Psoas muscle (tissue), 8 donors: Measurements from ENCODE around the gene GNG3. TPM values are rescaled to one million over a fixed set of nuclear protein-coding genes. Genes with fewer than 3 reads are reported as not detected.

Experiments used
- ATAC-seq, 4 donors: fragments of 200-7000 bp; cut with Tn5 transposase; one replicate each; pipeline ENCODE4 v1.9.1; 2020; ENCODE audit warnings: moderate library complexity in 3 of 4, mild to moderate bottlenecking in 2 of 4
- DNase-seq, 2 donors: peaks; one replicate each; pipeline ENCODE4 v3.0.0-alpha.2; 2020
- H3K27ac ChIP-seq: fragments of 200-600 bp; one replicate; pipeline ENCODE4 v1.8.0; 2022
- H3K27me3 ChIP-seq, 3 donors: fragments of 200-600 bp in 1 of 3; one replicate each; pipeline versions ENCODE4 v1.6.1 to v1.8.0; 2013 to 2022; ENCODE audit warnings: low read length in 2 of 3, mild to moderate bottlenecking in 2 of 3, moderate library complexity in 1 of 3; ENCODE audit not compliant: insufficient read depth in 3 of 3
- H3K36me3 ChIP-seq, 2 donors: fragments of 200-600 bp in 1 of 2; one replicate each; pipeline versions ENCODE4 v1.6.1 to v1.8.0; 2013 to 2022; ENCODE audit warnings: low read depth in 1 of 2, mild to moderate bottlenecking in 1 of 2, moderate library complexity in 1 of 2; ENCODE audit not compliant: insufficient read depth in 1 of 2
- H3K4me1 ChIP-seq: fragments of 200-600 bp; one replicate; pipeline ENCODE4 v1.8.0; 2022
- H3K4me3 ChIP-seq: fragments of 200-600 bp; one replicate; pipeline ENCODE4 v1.8.0; 2022; ENCODE audit warnings: mild to moderate bottlenecking
- H3K9me3 ChIP-seq: fragments of 200-600 bp; one replicate; pipeline ENCODE4 v1.8.0; 2022
- CTCF ChIP-seq: fragments of 200-600 bp; IDR thresholded peaks from one replicate; pipeline ENCODE4 v1.8.0; 2022; ENCODE audit warnings: antibody characterized with exemption
- WGBS, 3 donors: extraction: QIAGEN DNeasy Blood & Tissue Kit; methylation state at CpG; one replicate each; pipeline versions ENCODE4 v1.1.6 to v1.1.7; 2013; 5-methylcytosine and 5-hydroxymethylcytosine counted together
- intact Hi-C, 2 donors: fragments of 100-400 bp; cut with DNase I; formaldehyde crosslinking; loops; one replicate each; pipeline versions ENCODE4 v1.11.0 to v1.14.2; 2022
- polyA plus RNA-seq, 3 donors: library from polyadenylated mRNA; stranded (reverse); fragments of 200-250 nt; gene quantifications; one replicate each; pipeline ENCODE4 v1.2.3, GENCODE V29; 2013
- total RNA-seq, 4 donors: library from RNA; stranded (reverse); fragmentation: NEBNext Ultra II Directional in 2 of 4; extraction: Animal tissue kit (Norgen Biotek cat#: 25700) in 2 of 4; gene quantifications; one replicate each; pipeline versions ENCODE4 v1.2.1 to v1.2.4, GENCODE V29; 2021 to 2023
- donor health status: healthy with polysubstance abuse.
- donor health status: DM: no; HTN: no; CAD: no; lungs with moderate emphysema.
- donor health status: Bipolar disorder and iron deficiency.
- donor health status: healthy.
- donor health status: DM: yes; HTN: yes; CAD: no.
- donor health status: DM: no; HTN: no; CAD: no.
- donor health status: DM: no; HTN: no; CAD: no.
- donor health status: DM: yes; HTN: yes; CAD: no.

The GNG3 gene
- total and polyA plus RNA-seq, 7 donors: 0.10 to 0.39 TPM; not detected in 5

GRCh38 chr11:62715150-62716130 lies 8.0 kb downstream of the GNG3 start:
- no peaks in the 10 kb centered on the region for H3K27me3 ChIP-seq
- H3K36me3 ChIP-seq: peaks cover 16 to 99% of the 10 kb centered on the region in 2 donors
- DNase-seq: no peak
- H3K4me1 ChIP-seq: peaks cover 18% of the 10 kb centered on the region
- no peak overlapping the region for H3K4me3 ChIP-seq
- H3K27ac ChIP-seq: no peak overlapping the region
- no peaks in the 10 kb centered on the region for H3K9me3 ChIP-seq
- no peak for ATAC-seq
- no peak for TF ChIP-seq CTCF
- intact Hi-C loops: no loop called here
- WGBS, 3 donors: 81 to 87% (median 83%) methylated on average over 24 of the region's 24 CpGs

GRCh38 chr11:62716206-62716605 lies 8.7 kb downstream of the GNG3 start:
- 82 to 91% (median 83%) methylated on average over 5 of the region's 5 CpGs for WGBS, 3 donors
- no peak for TF ChIP-seq CTCF
- H3K36me3 ChIP-seq: peaks cover 19 to 99% of the 10 kb centered on the region in 2 donors
- ATAC-seq (no peak), DNase-seq (no peak)
- H3K27ac ChIP-seq: no peak overlapping the region
- peaks cover 16% of the 10 kb centered on the region for H3K4me1 ChIP-seq
- H3K4me3 ChIP-seq: no peak overlapping the region
- intact Hi-C loops: no loop called here
- H3K27me3 ChIP-seq: no peaks in the 10 kb centered on the region
- no peaks in the 10 kb centered on the region for H3K9me3 ChIP-seq

- H3K36me3 ChIP-seq: peaks cover 21 to 99% of the 10 kb centered on the region in 2 donors
- H3K27ac ChIP-seq: peak overlapping the region; percentile 47
- no peaks in the 10 kb centered on the region for H3K9me3 ChIP-seq
- ATAC-seq (no peak), DNase-seq (no peak)
- 51 to 69% (median 60%) methylated on average over 11 of the region's 11 CpGs for WGBS, 3 donors
- no peak overlapping the region for H3K4me3 ChIP-seq
- peaks cover 16% of the 10 kb centered on the region for H3K4me1 ChIP-seq
- no peak for TF ChIP-seq CTCF
- H3K27me3 ChIP-seq: no peaks in the 10 kb centered on the region
- intact Hi-C loops: no loop called here
These were observed 9.3 kb downstream of the GNG3 start for GRCh38 chr11:62716816-62717215.

GRCh38 chr11:62719302-62719978 lies 12.0 kb downstream of the GNG3 start:
- Histone ChIP-seq H3K27ac (no peak overlapping the region), H3K4me1 (peaks cover 14% of the 10 kb centered on the region), H3K4me3 (no peak overlapping the region), H3K9me3 (no peaks in the 10 kb centered on the region), H3K27me3 (no peaks in the 10 kb centered on the region), H3K36me3 (peaks cover 24 to 99% of the 10 kb centered on the region in 2 donors)
- DNase-seq (no peak), ATAC-seq (no peak)
- WGBS, 3 donors: 80 to 89% (median 80%) methylated on average over 2 of the region's 2 CpGs
- no peak for TF ChIP-seq CTCF
- intact Hi-C loops: no loop called here
